CD4-positive, alpha-beta T cell treated with Interleukin-4 for 1 hour (primary cell): Measurements from ENCODE around the gene DUS1L.

Experiments
- DNase-seq, 2 donors: peaks; one replicate each; pipeline ENCODE4 v3.0.0-alpha.2; 2020 to 2022

The DUS1L gene

DNA sequence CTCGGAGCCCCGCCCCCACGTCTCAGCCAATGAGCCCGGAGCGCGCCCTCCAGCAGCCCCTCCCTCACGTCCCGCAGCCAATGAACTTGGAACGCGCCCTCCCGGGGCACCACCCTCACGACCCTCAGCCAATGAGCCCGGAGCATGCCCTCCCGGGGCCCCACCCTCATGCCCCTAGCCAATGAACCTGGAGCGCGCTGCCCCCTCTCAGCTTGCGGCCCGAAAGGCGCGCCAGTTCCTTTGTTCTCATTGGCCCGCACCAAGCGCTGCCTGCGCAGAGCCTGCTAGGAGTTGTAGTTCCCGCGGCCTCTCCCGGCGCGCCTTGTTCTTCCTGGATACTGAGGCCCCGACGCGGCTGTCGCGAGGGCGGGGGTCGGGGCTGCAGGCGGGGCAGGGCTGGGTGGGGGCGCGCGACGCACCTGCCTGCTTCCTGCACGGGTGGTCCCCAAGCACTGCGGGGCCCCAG lies 42.6 kb downstream of the DUS1L start, which contains the start of gene LRRC45:
Gene LRRC45, plus strand, starts transcription at position 325 of the 466 bp plus-strand sequence. CDS start 339 bp downstream, outside the sequence.
- peak; percentile 100 for DNase-seq

GRCh38 chr17:82022310-82022980 lies 43.2 kb downstream of the DUS1L start, which contains the start of gene CENPX:
TSS of gene CENPX (minus strand) at chr17:82022878. CDS start at chr17:82022861, 17 bp downstream.
- no peak for DNase-seq

- no peak for DNase-seq
Observed at GRCh38 chr17:82021900-82022309, 43.7 kb downstream of the DUS1L start.

GRCh38 chr17:82021107-82021899 lies 44.3 kb downstream of the DUS1L start:
- peak; percentile 63 to 67 for DNase-seq

- DNase-seq = no peak
Observed at GRCh38 chr17:82020572-82021106, 45.0 kb downstream of the DUS1L start.

- peak; percentile 57 for DNase-seq
Observed at GRCh38 chr17:82019690-82020571, 45.7 kb downstream of the DUS1L start.

- no peak for DNase-seq
Observed at GRCh38 chr17:82018989-82019689, 46.5 kb downstream of the DUS1L start.

- DNase-seq = no peak
Observed at GRCh38 chr17:82018152-82018988, 47.2 kb downstream of the DUS1L start.

- no peak for DNase-seq
Observed at GRCh38 chr17:82017612-82018151, 47.9 kb downstream of the DUS1L start.

DNA sequence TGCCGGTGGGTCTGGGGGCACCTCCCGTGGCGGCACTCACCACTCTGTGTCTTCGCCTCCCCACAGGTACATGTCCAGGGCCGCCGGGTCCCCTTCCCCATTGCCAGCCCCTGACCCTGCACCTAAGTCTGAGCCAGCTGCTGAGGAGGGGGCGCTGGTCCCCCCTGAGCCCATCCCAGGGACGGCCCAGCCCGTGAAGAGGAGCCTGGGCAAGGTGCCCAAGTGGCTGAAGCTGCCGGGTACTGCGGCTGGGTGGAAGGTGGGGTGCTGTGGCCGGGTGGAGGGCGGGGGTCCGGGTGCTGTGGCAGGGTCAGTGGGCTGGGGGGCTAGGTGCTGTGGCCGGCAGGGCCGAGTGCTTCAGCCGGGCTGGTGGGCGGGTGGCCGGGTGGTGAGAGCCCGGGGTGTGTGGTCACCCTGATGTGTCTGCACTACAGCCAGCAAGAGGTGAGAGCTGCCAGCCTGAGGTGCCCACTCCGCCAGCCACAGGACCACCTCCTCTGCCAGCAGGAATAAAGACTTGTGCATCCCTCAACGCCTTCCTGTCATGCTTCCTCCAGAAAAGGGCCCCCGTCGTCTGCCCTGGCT lies 48.6 kb downstream of the DUS1L start:
- no peak for DNase-seq

GRCh38 chr17:82016061-82016874 lies 49.3 kb downstream of the DUS1L start:
- DNase-seq = no peak

- no peak for DNase-seq
Observed at GRCh38 chr17:82015311-82015971, 50.2 kb downstream of the DUS1L start.

DNA sequence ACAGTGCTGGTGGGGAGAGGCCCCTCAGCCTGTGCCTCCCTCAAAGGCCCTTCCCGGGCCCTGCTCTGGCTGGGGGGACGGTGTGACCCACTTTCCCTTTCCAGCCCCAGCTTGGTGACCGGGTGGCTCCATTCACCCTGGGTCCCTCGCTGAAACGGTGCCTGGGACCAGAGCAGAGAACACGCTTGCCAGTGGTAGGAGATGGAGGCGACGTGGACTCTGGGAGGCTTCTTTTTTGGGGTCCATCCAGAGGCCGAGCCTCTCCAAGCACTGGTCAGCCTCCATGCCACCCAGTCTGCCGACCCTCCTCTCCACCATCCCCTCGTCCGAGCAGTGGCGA lies 50.7 kb downstream of the DUS1L start:
- DNase-seq = no peak

GRCh38 chr17:82014432-82014831 lies 51.2 kb downstream of the DUS1L start:
- no peak for DNase-seq

DNA sequence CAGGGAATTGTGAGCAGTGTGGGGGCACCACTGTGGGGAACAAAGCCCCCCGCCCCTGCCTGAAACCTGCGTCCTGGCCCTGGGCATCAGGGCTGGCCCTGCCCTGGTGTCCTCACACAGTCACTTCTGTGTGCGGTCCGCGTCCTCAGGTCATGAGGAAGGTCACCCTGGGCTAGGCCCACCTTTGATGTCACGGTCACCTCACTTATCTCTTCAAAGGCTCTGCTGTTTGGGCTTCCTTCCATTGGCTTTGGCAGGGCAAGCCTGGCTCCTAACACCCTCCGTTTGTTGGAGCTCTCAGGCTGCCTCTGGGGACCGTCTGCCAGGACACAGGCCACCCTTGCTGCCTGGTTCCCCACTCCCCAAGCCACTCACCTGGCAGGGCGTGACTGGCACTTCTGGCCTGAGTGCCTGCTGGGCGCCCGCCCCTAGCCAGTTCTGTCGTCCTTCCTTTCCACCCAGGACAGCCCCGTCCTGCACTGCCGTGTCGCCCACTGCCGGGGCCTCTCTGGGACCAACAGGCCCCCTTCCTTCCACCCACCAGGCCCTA lies 51.8 kb downstream of the DUS1L start:
- DNase-seq = no peak

DNA sequence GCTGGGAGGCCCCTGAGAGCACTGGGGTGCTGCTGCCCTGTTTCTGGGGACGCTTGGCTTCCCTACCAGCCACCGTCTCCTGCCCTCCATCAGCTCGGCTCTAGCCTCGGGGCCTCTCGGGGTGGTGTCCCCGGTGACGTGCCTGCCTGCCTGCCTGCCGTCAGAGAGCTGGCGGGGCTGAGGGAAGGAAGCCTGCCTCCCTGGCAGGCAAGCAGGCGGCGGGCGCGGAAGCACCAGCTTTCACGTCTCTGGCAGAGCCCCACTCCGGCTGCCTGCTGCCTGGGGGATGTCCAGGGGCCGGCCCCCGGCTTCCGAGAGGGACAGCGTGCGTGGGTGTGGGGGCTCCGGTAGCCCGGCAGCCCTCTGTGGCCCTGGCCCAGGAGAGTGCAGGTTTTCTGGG lies 52.3 kb downstream of the DUS1L start:
- no peak for DNase-seq

DNA sequence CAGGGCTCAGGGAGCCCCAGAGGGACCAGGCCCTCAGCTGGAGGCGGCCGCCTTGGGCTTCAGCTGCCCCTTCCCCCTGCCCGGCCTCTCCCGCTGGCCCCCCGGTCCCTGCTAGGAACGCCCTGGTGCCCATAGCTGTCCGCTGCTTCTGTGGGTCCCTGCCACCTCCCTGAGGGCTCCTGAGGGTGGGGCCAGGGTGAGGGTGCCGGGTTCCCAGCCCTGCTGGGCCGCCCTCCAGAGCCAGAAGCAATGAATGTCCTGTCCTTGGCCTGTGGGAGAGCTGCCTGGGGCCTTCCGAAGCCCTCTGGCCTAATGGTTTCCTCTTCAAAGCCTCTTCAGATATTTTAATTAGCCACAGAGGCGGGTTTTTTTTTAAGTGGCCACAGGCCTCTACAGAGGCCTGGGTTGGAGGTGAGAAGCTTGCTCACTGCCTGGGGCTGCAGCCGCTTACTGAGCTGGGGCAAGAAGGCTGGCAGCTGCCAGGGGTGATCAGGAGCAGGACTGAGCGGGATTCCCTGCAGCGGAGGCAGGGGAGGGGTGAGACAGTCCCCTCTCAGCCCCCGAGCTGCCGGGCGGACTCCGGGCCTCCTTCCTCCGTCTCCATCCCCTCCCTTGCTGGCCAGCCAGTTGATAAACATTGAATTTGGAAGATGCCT lies 52.8 kb downstream of the DUS1L start:
- no peak for DNase-seq

GRCh38 chr17:82012261-82012639 lies 53.4 kb downstream of the DUS1L start:
- no peak for DNase-seq
